ENCODE data around the gene ETHE1.
"Not testable (repeated sequence)": the region's sequence is repeated elsewhere in the genome, so short reads cannot be mapped to it uniquely, and the experiment has no call there.

Gene ETHE1

GRCh38 chr19:43551399-43552197, 24.6 kb upstream of the ETHE1 start:
- DNase-seq (ENCODE audit: low read depth, low spot score): no peak

GRCh38 chr19:43548706-43549105, 21.7 kb upstream of the ETHE1 start:
- no peak for DNase-seq (ENCODE audit: low read depth, low spot score)

GRCh38 chr19:43547926-43548325, 20.9 kb upstream of the ETHE1 start:
- DNase-seq (ENCODE audit: low read depth, low spot score): not testable (repeated sequence)

- no peak for DNase-seq (ENCODE audit: low read depth, low spot score)
Observed at GRCh38 chr19:43546581-43546980, 19.6 kb upstream of the ETHE1 start.

- no peak for DNase-seq (ENCODE audit: low read depth, low spot score)
Observed at GRCh38 chr19:43545981-43546380, 19.0 kb upstream of the ETHE1 start.

- no peak for DNase-seq (ENCODE audit: low read depth, low spot score)
Observed at GRCh38 chr19:43545276-43545675, 18.3 kb upstream of the ETHE1 start.

- no peak for DNase-seq (ENCODE audit: low read depth, low spot score)
Observed at GRCh38 chr19:43544077-43544476, 17.1 kb upstream of the ETHE1 start.

GRCh38 chr19:43541920-43542650, 15.1 kb upstream of the ETHE1 start:
- no peak for DNase-seq (ENCODE audit: low read depth, low spot score)

- DNase-seq (ENCODE audit: low read depth, low spot score): no peak
Observed at GRCh38 chr19:43540381-43540780, 13.4 kb upstream of the ETHE1 start.

- no peak for DNase-seq (ENCODE audit: low read depth, low spot score)
Observed at GRCh38 chr19:43538922-43539321, 11.9 kb upstream of the ETHE1 start.

GRCh38 chr19:43534816-43535761, 8.1 kb upstream of the ETHE1 start:
- DNase-seq (ENCODE audit: low read depth, low spot score): no peak

GRCh38 chr19:43534305-43534815, 7.4 kb upstream of the ETHE1 start:
- no peak for DNase-seq (ENCODE audit: low read depth, low spot score)

- DNase-seq (ENCODE audit: low read depth, low spot score): peak; percentile 93
Observed at GRCh38 chr19:43533546-43534304, 6.7 kb upstream of the ETHE1 start.

GRCh38 chr19:43532962-43533545, 6.1 kb upstream of the ETHE1 start, which contains the start of gene ZNF575:
Gene ZNF575 (plus strand): TSS chr19:43533188. CDS start chr19:43534423, 1,235 bp downstream.
- peak; percentile 78 for DNase-seq (ENCODE audit: low read depth, low spot score)

GRCh38 chr19:43532571-43532961, 5.6 kb upstream of the ETHE1 start:
- no peak for DNase-seq (ENCODE audit: low read depth, low spot score)

GRCh38 chr19:43527860-43528622, 1.0 kb upstream of the ETHE1 start:
- DNase-seq (ENCODE audit: low read depth, low spot score): no peak

GRCh38 chr19:43525836-43526771, 897 bp downstream of the ETHE1 start:
- no peak for DNase-seq (ENCODE audit: low read depth, low spot score)

Data from activated naive CD8-positive, alpha-beta T cell treated with anti-CD3 and anti-CD28 coated beads, Interleukin-2, amount 50 U/mL, for 16 hours (primary cell).